Nephron progenitor cell (in vitro differentiated cells): ENCODE results near the gene NCF4.

Experiments used
- DNase-seq: peaks from one replicate; pipeline ENCODE4 v3.0.0; 2021
- H3K27ac Mint-ChIP-seq: 2 replicates; pipeline ENCODE4 v1.8.0; 2021; ENCODE audit warnings: mild to moderate bottlenecking, moderate library complexity, mixed read lengths
- H3K27me3 Mint-ChIP-seq: 2 replicates; pipeline ENCODE4 v1.8.0; 2021; ENCODE audit warnings: mild to moderate bottlenecking, low read depth, mixed read lengths; ENCODE audit not compliant: poor library complexity
- H3K36me3 Mint-ChIP-seq: 2 replicates; pipeline ENCODE4 v1.8.0; 2021; ENCODE audit warnings: low read depth, mixed read lengths
- H3K4me1 Mint-ChIP-seq: 2 replicates; pipeline ENCODE4 v1.8.0; 2021; ENCODE audit warnings: mixed read lengths
- H3K4me3 Mint-ChIP-seq: 2 replicates; pipeline ENCODE4 v1.8.0; 2021; ENCODE audit warnings: mild to moderate bottlenecking, moderate library complexity, mixed read lengths
- H3K9me3 Mint-ChIP-seq: 2 replicates; pipeline ENCODE4 v1.8.0; 2021; ENCODE audit warnings: mild to moderate bottlenecking, moderate library complexity, mixed read lengths
- CTCF ChIP-seq: fragments of 200-600 bp; sonication (generic); IDR thresholded peaks from 2 replicates; pipeline ENCODE4 v1.5.0; 2021; ENCODE audit warnings: antibody characterized with exemption

Gene NCF4

DNA sequence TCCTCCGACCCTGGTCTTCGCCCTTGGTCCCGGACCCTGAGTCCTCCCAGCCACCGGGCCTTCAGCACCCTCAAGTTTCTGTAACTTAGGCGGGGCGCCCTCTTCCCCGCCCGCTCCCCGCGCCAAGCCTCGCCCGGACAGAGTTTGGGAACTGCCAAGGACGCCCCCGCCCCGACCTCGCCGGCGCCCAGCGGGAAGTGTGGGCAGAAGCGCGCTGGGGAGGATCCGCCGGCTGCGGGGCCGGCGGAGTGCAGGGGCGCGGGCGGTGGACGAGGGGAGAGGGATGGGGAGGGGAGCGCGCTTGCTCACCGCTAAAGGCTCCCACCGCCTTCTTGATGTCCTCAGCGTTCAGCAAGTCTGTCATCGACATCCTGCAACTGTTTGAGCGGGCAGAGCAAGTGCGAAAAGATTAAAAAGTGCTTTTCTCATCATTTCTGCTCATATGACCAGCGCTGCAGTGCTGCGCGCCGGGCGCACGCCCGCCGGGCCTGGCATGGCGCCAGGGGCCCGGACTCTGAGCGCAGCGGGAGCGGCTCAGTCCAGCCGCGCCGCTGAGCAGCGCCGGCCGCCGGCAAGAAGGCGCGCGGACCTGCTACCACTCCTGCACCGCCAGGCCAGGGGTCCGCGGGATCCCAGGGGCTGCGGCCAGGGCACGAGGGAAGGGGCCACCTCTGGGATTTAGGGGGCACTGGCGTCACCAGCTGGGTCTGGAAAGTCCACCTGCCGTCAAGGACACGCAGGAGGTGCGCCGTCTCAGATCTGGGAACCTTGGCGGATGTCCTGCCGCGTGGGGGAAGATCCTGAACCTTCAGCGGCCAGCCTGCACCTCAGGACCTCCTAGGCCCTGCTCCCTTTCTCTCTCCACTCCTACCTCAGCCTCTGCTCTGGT is 43.9 kb upstream of the NCF4 start, which contains the start of gene PVALB:
PVALB (minus strand) TSS at position 400 of the 889 bp plus-strand sequence; CDS start at position 370, 30 bp downstream.
- H3K9me3 Mint-ChIP-seq: no peaks in the 10 kb centered on the region
- H3K4me1 Mint-ChIP-seq: peaks cover 51% of the 10 kb centered on the region
- peaks cover 92% of the 10 kb centered on the region for H3K27me3 Mint-ChIP-seq
- peak within 1 kb of the TSS; percentile 69 for H3K4me3 Mint-ChIP-seq
- H3K27ac Mint-ChIP-seq: no peak within 1 kb of the TSS
- TF ChIP-seq CTCF: no peak
- H3K36me3 Mint-ChIP-seq: no peaks in the 10 kb centered on the region
- DNase-seq: peak; percentile 66

- no peak for TF ChIP-seq CTCF
- H3K4me3 Mint-ChIP-seq: peak overlapping the region; percentile 68
- no peak for DNase-seq
- no peaks in the 10 kb centered on the region for H3K9me3 Mint-ChIP-seq
- no peak overlapping the region for H3K27ac Mint-ChIP-seq
- H3K36me3 Mint-ChIP-seq: no peaks in the 10 kb centered on the region
- peaks cover 87% of the 10 kb centered on the region for H3K27me3 Mint-ChIP-seq
- peaks cover 51% of the 10 kb centered on the region for H3K4me1 Mint-ChIP-seq
Measured at GRCh38 chr22:36817525-36817848, 43.3 kb upstream of the NCF4 start.

DNA sequence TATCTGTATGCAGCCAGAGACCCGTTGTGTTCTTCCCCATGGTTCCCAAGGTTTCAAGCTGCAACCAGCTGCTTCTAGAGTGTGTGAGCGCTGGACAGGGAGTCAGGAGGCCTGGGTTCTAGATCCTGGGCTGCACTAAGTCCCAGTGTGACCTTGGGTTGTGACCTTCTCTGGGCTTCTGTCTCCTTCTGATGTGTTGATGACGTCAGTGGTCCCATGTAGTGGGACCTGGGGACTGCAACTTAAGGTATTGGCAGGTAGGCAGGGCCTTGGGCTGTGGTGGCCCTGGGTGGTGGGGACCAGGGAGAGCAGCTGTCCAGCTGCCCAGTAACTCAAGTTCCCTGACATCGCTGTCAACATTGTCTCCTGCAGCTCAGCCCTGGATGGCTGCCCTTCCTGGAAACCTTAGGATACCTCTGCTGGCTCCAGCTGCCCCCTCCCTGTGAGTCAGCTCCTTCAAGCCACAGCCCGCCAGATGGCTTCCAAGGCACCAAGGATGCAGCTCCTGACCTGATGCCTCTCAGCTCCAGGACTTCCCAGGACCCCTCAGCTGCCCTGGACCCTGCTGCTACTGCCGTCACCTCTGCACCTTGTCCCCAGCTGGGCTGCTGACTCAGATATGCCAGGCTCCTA is 42.7 kb upstream of the NCF4 start:
- no peak for DNase-seq
- H3K4me3 Mint-ChIP-seq: peak overlapping the region; percentile 68
- H3K9me3 Mint-ChIP-seq: no peaks in the 10 kb centered on the region
- H3K4me1 Mint-ChIP-seq: peaks cover 55% of the 10 kb centered on the region
- no peak for TF ChIP-seq CTCF
- no peak overlapping the region for H3K27ac Mint-ChIP-seq
- H3K36me3 Mint-ChIP-seq: no peaks in the 10 kb centered on the region
- peaks cover 81% of the 10 kb centered on the region for H3K27me3 Mint-ChIP-seq

GRCh38 chr22:36819112-36819511 is 41.7 kb upstream of the NCF4 start:
- Mint-ChIP-seq H3K4me1 (peaks cover 49% of the 10 kb centered on the region), H3K4me3 (peak overlapping the region; percentile 9), H3K27me3 (peaks cover 71% of the 10 kb centered on the region), H3K27ac (no peak overlapping the region), H3K9me3 (no peaks in the 10 kb centered on the region), H3K36me3 (no peaks in the 10 kb centered on the region)
- no peak for TF ChIP-seq CTCF
- DNase-seq: peak; percentile 43

- H3K36me3 Mint-ChIP-seq: no peaks in the 10 kb centered on the region
- peaks cover 25% of the 10 kb centered on the region for H3K4me1 Mint-ChIP-seq
- no peaks in the 10 kb centered on the region for H3K9me3 Mint-ChIP-seq
- H3K27me3 Mint-ChIP-seq: peaks cover 52% of the 10 kb centered on the region
- TF ChIP-seq CTCF: no peak
- H3K27ac Mint-ChIP-seq: no peak overlapping the region
- DNase-seq: no peak
- no peak overlapping the region for H3K4me3 Mint-ChIP-seq
Measured at GRCh38 chr22:36822581-36822980, 38.2 kb upstream of the NCF4 start.
